NCI-H1694 treated with DMSO at 0.1 percent for 48 hours (cell line): ENCODE data around the gene FHL2.

Experiments
- DNase-seq: peaks from one replicate; lab custom pipeline; 2025; lab: John Stamatoyannopoulos, UW

Gene FHL2

DNA sequence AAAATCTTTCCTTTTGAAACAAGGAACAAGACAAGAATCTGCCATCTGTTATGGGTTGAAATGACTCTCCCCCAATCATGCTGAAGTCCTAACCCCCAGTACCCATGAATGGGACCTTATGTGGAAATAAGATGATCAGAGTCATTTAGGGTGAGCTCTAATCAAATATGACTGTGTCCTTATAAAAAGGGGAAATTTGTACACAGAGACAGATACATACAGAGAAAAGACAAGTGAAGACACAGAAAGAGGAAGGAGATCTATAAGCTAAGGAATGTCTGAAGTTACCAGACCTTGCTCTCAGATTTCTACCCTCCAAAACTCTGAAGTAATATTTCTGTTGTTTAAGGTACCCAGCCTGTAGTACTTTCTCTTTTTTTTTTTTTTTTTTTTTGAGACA, 85.0 kb downstream of the FHL2 start:
- no peak for DNase-seq
